ENCODE measurements around the gene PIAS4. TPM values are rescaled to one million over a fixed set of nuclear protein-coding genes. Genes with fewer than 3 reads are reported as not detected.

Gene PIAS4
- total and polyA plus RNA-seq, 9 of the 15 experiments (the other 6 are each of a cell fraction or from before 2014, with no cell fraction given): 0.27 to 34.9 (median 14.4) TPM

GRCh38 chr19:4032436-4032835, 24.9 kb downstream of the PIAS4 start (continued):
- TF ChIP-seq ZBTB40 (IDR thresholded peaks at IDR 0.05) (no peak), ZBTB40 (CRISPR knock-in tag; IDR thresholded peaks at IDR 0.05) (no peak), ZNF584 (CRISPR knock-in tag; IDR thresholded peaks at IDR 0.05; ENCODE audit: low read depth) (no peak)
